ENCODE results near the gene FGF14.

The FGF14 gene

DNA sequence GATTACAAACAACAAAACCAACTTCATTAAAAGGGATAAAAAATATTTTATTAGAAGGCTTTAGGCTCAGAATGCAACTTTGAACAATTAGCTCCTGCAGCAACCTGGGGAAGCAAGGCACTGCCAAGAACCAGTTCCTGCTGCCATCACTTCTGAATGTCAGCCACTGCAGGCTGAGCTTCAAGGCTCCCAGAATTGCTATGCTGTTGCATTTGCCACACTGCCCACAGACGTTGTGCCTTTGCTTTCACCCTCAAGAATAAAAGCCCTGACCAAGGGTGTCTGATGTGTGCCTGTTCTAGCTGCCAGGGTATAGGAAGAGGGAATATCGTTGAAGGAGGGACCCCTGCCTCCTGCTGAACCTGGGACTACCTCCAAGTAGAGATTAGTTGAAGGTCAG is 711.0 kb downstream of the FGF14 start:
- H3K9me3 ChIP-seq (ENCODE audit: insufficient read depth, low read length) = no peaks in the 10 kb centered on the region
- H3K4me2 ChIP-seq (ENCODE audit: low read length) = no peak overlapping the region
- no peaks in the 10 kb centered on the region for H4K20me1 ChIP-seq (ENCODE audit: insufficient read depth, low read length)
- H3K4me1 ChIP-seq (ENCODE audit: low read length) = peaks cover 7% of the 10 kb centered on the region
- H3K36me3 ChIP-seq (replicated peaks; ENCODE audit: low read depth, low read length) = no peaks in the 10 kb centered on the region
- TF ChIP-seq EZH2phosphoT487 (IDR thresholded peaks at IDR 0.05; ENCODE audit: low read depth) = no peak
- TF ChIP-seq, protein P1, sequence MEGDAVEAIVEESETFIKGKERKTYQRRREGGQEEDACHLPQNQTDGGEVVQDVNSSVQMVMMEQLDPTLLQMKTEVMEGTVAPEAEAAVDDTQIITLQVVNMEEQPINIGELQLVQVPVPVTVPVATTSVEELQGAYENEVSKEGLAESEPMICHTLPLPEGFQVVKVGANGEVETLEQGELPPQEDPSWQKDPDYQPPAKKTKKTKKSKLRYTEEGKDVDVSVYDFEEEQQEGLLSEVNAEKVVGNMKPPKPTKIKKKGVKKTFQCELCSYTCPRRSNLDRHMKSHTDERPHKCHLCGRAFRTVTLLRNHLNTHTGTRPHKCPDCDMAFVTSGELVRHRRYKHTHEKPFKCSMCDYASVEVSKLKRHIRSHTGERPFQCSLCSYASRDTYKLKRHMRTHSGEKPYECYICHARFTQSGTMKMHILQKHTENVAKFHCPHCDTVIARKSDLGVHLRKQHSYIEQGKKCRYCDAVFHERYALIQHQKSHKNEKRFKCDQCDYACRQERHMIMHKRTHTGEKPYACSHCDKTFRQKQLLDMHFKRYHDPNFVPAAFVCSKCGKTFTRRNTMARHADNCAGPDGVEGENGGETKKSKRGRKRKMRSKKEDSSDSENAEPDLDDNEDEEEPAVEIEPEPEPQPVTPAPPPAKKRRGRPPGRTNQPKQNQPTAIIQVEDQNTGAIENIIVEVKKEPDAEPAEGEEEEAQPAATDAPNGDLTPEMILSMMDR (IDR thresholded peaks at IDR 0.05; ENCODE audit: low read depth, low read length) = no peak
- H3K9ac ChIP-seq (ENCODE audit: low read length) = no peak overlapping the region
- H2AFZ ChIP-seq (ENCODE audit: low read depth, low read length) = no peak overlapping the region
- H3K27ac ChIP-seq (ENCODE audit: low read length) = no peak overlapping the region
- no peak overlapping the region for H3K4me3 ChIP-seq (ENCODE audit: low read length)
- H3K27me3 ChIP-seq (ENCODE audit: low read depth, low read length) = peaks cover 24% of the 10 kb centered on the region
- no peaks in the 10 kb centered on the region for H3K79me2 ChIP-seq (ENCODE audit: low read length)

DNA sequence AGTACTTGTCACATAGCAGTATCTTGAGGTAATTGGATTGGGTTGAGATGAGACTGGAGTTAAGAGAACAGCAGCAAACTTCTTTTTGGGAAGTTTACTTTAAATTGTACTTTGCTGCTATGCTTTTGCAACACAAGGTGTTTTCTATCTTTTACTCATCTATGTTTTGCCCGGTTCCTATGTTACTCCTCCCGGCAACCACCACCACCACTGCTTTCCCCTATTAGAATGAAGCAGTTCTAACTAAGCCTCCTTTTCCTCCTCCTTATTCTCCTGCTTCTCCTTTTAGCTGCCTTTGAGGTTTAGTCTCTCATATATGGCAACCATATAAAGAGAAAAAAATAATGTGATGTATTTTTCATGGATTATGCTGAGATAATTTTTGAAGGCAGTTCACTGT is 715.8 kb downstream of the FGF14 start:
- TF ChIP-seq, protein P1 (IDR thresholded peaks at IDR 0.05; ENCODE audit: low read depth, low read length) = no peak
- no peak for TF ChIP-seq EZH2phosphoT487 (IDR thresholded peaks at IDR 0.05; ENCODE audit: low read depth)
- no peaks in the 10 kb centered on the region for H3K9me3 ChIP-seq (ENCODE audit: insufficient read depth, low read length)
- peaks cover 10% of the 10 kb centered on the region for H3K4me1 ChIP-seq (ENCODE audit: low read length)
- H3K27me3 ChIP-seq (ENCODE audit: low read depth, low read length) = peaks cover 20% of the 10 kb centered on the region
- H4K20me1 ChIP-seq (ENCODE audit: insufficient read depth, low read length) = no peaks in the 10 kb centered on the region
- no peak overlapping the region for H3K4me3 ChIP-seq (ENCODE audit: low read length)
- H3K4me2 ChIP-seq (ENCODE audit: low read length) = peak overlapping the region; percentile 19
- H2AFZ ChIP-seq (ENCODE audit: low read depth, low read length) = no peak overlapping the region
- no peak overlapping the region for H3K9ac ChIP-seq (ENCODE audit: low read length)
- no peaks in the 10 kb centered on the region for H3K79me2 ChIP-seq (ENCODE audit: low read length)
- no peak overlapping the region for H3K27ac ChIP-seq (ENCODE audit: low read length)
- no peaks in the 10 kb centered on the region for H3K36me3 ChIP-seq (replicated peaks; ENCODE audit: low read depth, low read length)

DNA sequence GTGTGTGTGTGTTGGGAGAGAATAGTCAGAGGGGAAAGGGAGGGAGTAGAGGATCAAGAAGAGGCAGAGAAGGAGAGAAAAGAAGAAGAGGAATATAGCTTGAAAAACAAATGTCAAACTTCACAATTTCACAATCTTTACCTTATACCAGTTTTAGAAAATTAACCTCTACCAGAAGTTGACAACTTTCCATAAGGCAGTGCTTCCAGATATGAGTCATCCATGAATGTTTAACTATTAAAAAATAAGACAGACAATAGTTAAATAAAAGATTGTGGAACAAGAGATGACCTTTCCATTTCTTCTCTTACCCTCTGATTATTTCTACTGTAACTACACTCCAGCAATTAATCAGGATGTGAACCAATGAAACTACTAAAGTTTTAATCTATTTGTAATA is 720.0 kb downstream of the FGF14 start:
- no peaks in the 10 kb centered on the region for H3K36me3 ChIP-seq (replicated peaks; ENCODE audit: low read depth, low read length)
- H3K27ac ChIP-seq (ENCODE audit: low read length) = no peak overlapping the region
- no peaks in the 10 kb centered on the region for H3K9me3 ChIP-seq (ENCODE audit: insufficient read depth, low read length)
- no peak overlapping the region for H2AFZ ChIP-seq (ENCODE audit: low read depth, low read length)
- no peak overlapping the region for H3K4me3 ChIP-seq (ENCODE audit: low read length)
- H3K4me2 ChIP-seq (ENCODE audit: low read length) = no peak overlapping the region
- H3K4me1 ChIP-seq (ENCODE audit: low read length) = peaks cover 14% of the 10 kb centered on the region
- H3K27me3 ChIP-seq (ENCODE audit: low read depth, low read length) = peaks cover 10% of the 10 kb centered on the region
- no peak overlapping the region for H3K9ac ChIP-seq (ENCODE audit: low read length)
- H4K20me1 ChIP-seq (ENCODE audit: insufficient read depth, low read length) = no peaks in the 10 kb centered on the region
- H3K79me2 ChIP-seq (ENCODE audit: low read length) = no peaks in the 10 kb centered on the region
- no peak for TF ChIP-seq EZH2phosphoT487 (IDR thresholded peaks at IDR 0.05; ENCODE audit: low read depth)
- TF ChIP-seq, protein P1 (IDR thresholded peaks at IDR 0.05; ENCODE audit: low read depth, low read length) = no peak

DNA sequence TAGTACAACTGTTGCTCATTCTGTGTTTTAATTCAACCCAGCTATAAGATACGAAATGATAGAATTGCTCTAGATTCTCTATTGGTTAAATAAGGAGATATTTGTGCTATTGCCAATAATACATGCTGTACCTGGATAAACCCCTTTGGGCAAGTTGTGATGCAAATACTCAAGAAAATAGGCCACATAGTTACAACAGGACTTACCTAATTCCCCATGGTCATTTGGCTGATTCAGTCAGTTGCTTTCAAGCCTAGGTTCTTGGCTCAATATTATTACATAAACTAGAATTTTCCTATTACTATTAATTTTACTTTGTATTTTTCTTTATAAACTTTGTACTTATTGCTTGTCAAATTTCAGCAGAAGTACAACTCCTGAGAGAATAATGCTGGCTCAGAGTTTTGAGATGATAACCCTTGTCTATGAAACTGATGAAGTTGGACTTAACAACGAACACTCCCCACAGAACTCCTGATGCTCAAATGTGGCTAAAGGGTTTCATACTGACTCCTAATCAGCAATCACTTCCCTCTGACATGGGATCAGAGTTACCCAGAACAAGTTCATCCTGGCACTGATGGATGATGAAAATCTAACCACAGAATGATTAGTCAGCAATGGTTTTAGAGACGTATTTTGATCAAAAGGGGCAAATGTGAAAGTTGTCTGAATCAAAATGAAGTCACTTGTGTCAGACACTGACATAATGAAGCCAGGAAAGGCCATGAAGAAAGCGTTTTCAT is 728.3 kb downstream of the FGF14 start:
- Histone ChIP-seq H3K79me2 (ENCODE audit: low read length) (no peaks in the 10 kb centered on the region), H3K4me1 (ENCODE audit: low read length) (no peaks in the 10 kb centered on the region), H3K27ac (ENCODE audit: low read length) (no peak overlapping the region), H3K27me3 (ENCODE audit: low read depth, low read length) (no peaks in the 10 kb centered on the region), H3K4me2 (ENCODE audit: low read length) (no peak overlapping the region), H3K9ac (ENCODE audit: low read length) (no peak overlapping the region), H3K4me3 (ENCODE audit: low read length) (no peak overlapping the region), H4K20me1 (ENCODE audit: insufficient read depth, low read length) (no peaks in the 10 kb centered on the region), H3K36me3 (replicated peaks; ENCODE audit: low read depth, low read length) (no peaks in the 10 kb centered on the region), H2AFZ (ENCODE audit: low read depth, low read length) (no peak overlapping the region), H3K9me3 (ENCODE audit: insufficient read depth, low read length) (no peaks in the 10 kb centered on the region)
- no peak for TF ChIP-seq EZH2phosphoT487 (IDR thresholded peaks at IDR 0.05; ENCODE audit: low read depth)
- TF ChIP-seq, protein P1 (IDR thresholded peaks at IDR 0.05; ENCODE audit: low read depth, low read length) = no peak
